Thyroid gland (tissue), 4 donors: ENCODE data around the gene RAVER2. TPM values are rescaled to one million over a fixed set of nuclear protein-coding genes. Genes with fewer than 3 reads are reported as not detected.
"Not testable (repeated sequence)": the region's sequence is repeated elsewhere in the genome, so short reads cannot be mapped to it uniquely, and the experiment has no call there.

ENCODE experiments used
- DNase-seq, 2 donors: peaks; one replicate each; pipeline ENCODE4 v3.0.0-alpha.2; 2019
- H3K27ac ChIP-seq, 3 donors: fragments of 200-600 bp; sonication (generic); 1 replicate in 2 of 3; 2 replicates in 1 of 3; pipeline ENCODE4 v1.5.1; 2016 to 2019; ENCODE audit warnings: mild to moderate bottlenecking in 1 of 3, moderate library complexity in 1 of 3
- H3K27me3 ChIP-seq: fragments of 200-600 bp; sonication (generic); one replicate; pipeline ENCODE4 v1.5.1; 2019
- H3K36me3 ChIP-seq, 2 donors: fragments of 200-600 bp; sonication (generic); one replicate each; pipeline ENCODE4 v1.5.1; 2016 to 2019
- H3K4me1 ChIP-seq, 2 donors: fragments of 200-600 bp; sonication (generic); one replicate each; pipeline ENCODE4 v1.5.1; 2017 to 2019
- H3K4me3 ChIP-seq, 3 donors: fragments of 200-600 bp; sonication (generic); replicated peaks in 1 of 3; 1 replicate in 2 of 3; 2 replicates in 1 of 3; pipeline ENCODE4 v1.5.1; 2016; ENCODE audit warnings: mild to moderate bottlenecking in 1 of 3
- H3K9me3 ChIP-seq: fragments of 200-600 bp; sonication (generic); one replicate; pipeline ENCODE4 v1.5.1; 2017
- POLR2A ChIP-seq, 2 donors: fragments of 450-650 bp; IDR thresholded peaks; one replicate each; pipeline ENCODE4 v1.6.1; 2017; ENCODE audit warnings: antibody characterized with exemption in 2 of 2, mild to moderate bottlenecking in 2 of 2, moderate library complexity in 1 of 2
- WGBS, 2 donors: methylation state at CpG; one replicate each; pipeline ENCODE4 v1.1.5; 2017; 5-methylcytosine and 5-hydroxymethylcytosine counted together
- intact Hi-C: fragments of 100-400 bp; cut with DNase I; formaldehyde crosslinking; loops from one replicate; pipeline ENCODE4 v1.15.1; 2023
- total RNA-seq, 4 donors: library from RNA; depleted of rRNA; stranded (reverse); fragments of >200 nt; gene quantifications; one replicate each; pipeline ENCODE4 v1.2.3, GENCODE V29; 2016
- TF ChIP-seq, protein P1 (sequence below), 6 experiments: fragments of 200-600 bp in 3 of 6; fragments of 450-650 bp in 3 of 6; sonication (generic) in 3 of 6; IDR thresholded peaks; one replicate each; pipeline ENCODE4 v1.5.1; 2016 to 2019; ENCODE audit warnings: antibody characterized with exemption in 6 of 6, mild to moderate bottlenecking in 2 of 6, inconsistent platforms in 1 of 6, moderate library complexity in 1 of 6

The RAVER2 gene
- total RNA-seq, 4 donors from 2014 or later: 12.6 to 13.6 (median 13.2) TPM

DNA sequence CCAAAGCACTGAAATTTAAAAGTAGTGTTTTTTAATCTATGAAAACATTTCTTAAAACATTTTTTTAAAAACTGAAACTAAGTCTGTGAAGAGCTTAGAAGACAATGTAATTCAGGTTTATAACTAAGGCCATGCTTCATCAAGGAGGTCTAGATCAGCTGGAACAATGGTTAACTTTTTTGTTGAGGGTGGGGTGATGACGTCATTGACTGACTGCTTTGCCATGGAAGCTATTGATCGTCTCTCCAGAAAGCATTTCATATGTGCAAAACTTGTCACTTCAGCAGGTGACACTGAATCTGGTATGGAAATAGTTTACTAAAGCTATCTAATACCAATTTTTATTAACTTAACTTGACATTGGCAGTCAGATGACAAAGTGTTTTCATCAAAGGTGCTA is 21.0 kb downstream of the RAVER2 start:
- no peaks in the 10 kb centered on the region for H3K36me3 ChIP-seq
- no peaks in the 10 kb centered on the region for H3K27me3 ChIP-seq
- DNase-seq: no peak
- no peak overlapping the region for H3K27ac ChIP-seq
- H3K4me3 ChIP-seq: no peak overlapping the region
- intact Hi-C loops: no loop called here
- H3K9me3 ChIP-seq: no peaks in the 10 kb centered on the region
- 77 to 78% methylated on average over 2 of the region's 2 CpGs for WGBS, 2 donors
- H3K4me1 ChIP-seq: no peaks in the 10 kb centered on the region
- TF ChIP-seq, protein P1, sequence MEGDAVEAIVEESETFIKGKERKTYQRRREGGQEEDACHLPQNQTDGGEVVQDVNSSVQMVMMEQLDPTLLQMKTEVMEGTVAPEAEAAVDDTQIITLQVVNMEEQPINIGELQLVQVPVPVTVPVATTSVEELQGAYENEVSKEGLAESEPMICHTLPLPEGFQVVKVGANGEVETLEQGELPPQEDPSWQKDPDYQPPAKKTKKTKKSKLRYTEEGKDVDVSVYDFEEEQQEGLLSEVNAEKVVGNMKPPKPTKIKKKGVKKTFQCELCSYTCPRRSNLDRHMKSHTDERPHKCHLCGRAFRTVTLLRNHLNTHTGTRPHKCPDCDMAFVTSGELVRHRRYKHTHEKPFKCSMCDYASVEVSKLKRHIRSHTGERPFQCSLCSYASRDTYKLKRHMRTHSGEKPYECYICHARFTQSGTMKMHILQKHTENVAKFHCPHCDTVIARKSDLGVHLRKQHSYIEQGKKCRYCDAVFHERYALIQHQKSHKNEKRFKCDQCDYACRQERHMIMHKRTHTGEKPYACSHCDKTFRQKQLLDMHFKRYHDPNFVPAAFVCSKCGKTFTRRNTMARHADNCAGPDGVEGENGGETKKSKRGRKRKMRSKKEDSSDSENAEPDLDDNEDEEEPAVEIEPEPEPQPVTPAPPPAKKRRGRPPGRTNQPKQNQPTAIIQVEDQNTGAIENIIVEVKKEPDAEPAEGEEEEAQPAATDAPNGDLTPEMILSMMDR (IDR thresholded peaks at IDR 0.05): no peak
- no peak for TF ChIP-seq POLR2A (IDR thresholded peaks at IDR 0.05)

DNA sequence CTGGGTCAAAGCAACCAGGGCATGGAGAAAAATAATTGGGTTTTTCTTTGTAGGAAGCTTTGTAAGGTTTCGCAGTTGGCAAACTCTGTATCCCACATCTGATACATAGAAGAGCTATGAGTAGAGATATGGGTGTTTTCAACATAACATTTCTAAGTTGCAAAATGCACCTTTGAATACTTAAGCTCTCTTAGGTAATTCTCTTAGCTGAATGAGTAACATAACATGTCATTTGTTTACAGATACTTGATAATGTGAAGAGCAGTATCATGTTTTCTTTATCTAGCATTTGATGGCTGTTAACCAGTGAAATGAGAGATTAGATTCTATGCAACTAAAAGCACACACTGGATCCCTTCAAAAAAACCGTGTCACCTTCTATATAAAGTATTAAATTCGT is 21.6 kb downstream of the RAVER2 start:
- Histone ChIP-seq H3K27me3 (no peaks in the 10 kb centered on the region), H3K9me3 (no peaks in the 10 kb centered on the region), H3K36me3 (no peaks in the 10 kb centered on the region), H3K4me3 (no peak overlapping the region), H3K27ac (no peak overlapping the region), H3K4me1 (no peaks in the 10 kb centered on the region)
- TF ChIP-seq, protein P1 (IDR thresholded peaks at IDR 0.05): no peak
- no peak for TF ChIP-seq POLR2A (IDR thresholded peaks at IDR 0.05)
- DNase-seq: no peak
- WGBS, 2 donors: 88 to 91% methylated on average over 3 of the region's 3 CpGs
- intact Hi-C loops: no loop called here

DNA sequence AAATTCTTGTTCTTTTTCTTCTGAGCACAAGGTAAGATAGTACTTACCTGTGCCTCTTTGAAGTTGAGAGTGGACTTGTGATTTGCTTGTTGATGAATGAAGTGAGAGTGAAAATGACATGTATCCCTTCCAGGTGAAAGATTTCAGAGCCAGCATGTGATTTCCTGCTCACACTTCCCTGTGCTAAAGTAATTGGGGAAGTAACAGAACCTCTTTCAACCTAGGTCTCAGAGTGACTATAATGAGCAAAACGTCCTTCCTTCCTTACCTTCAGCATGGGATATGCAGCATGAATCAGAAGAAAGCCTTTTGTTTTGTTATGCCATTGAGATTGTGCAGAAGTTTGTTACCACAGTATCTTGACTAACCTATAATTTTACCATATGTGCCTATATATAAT is 24.6 kb downstream of the RAVER2 start:
- intact Hi-C loops: no loop called here
- Histone ChIP-seq H3K36me3 (no peaks in the 10 kb centered on the region), H3K27ac (no peak overlapping the region), H3K4me3 (no peak overlapping the region), H3K4me1 (no peaks in the 10 kb centered on the region), H3K9me3 (no peaks in the 10 kb centered on the region), H3K27me3 (no peaks in the 10 kb centered on the region)
- no peak for DNase-seq
- no peak for TF ChIP-seq POLR2A (IDR thresholded peaks at IDR 0.05)
- TF ChIP-seq, protein P1 (IDR thresholded peaks at IDR 0.05): no peak
- 76 to 83% methylated on average over 1 of the region's 1 CpG for WGBS, 2 donors

DNA sequence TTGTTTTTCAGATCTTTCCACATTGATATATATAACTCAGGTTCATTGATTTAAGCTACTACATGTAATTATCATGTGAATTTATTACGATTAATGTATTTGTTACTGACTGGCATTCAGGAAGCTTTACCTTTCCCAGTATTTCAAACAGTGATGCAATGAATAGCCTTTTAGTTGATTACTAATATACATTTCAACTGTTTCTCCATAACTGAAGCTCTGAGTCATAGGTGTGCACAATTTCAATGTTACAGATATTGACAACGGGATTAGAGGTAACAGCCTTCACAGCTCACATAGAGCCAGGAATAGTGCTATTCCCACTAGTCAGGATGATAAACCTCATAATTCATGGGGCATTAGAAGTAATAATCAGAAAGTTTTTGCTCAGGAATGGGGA is 25.1 kb downstream of the RAVER2 start:
- H3K4me1 ChIP-seq: no peaks in the 10 kb centered on the region
- no peaks in the 10 kb centered on the region for H3K36me3 ChIP-seq
- intact Hi-C loops: no loop called here
- no peak overlapping the region for H3K27ac ChIP-seq
- H3K4me3 ChIP-seq: no peak overlapping the region
- TF ChIP-seq, protein P1 (IDR thresholded peaks at IDR 0.05): no peak
- TF ChIP-seq POLR2A (IDR thresholded peaks at IDR 0.05): no peak
- DNase-seq: no peak
- no peaks in the 10 kb centered on the region for H3K27me3 ChIP-seq
- 96 to 100% methylated on average over 2 of the region's 2 CpGs for WGBS, 2 donors
- H3K9me3 ChIP-seq: no peaks in the 10 kb centered on the region

DNA sequence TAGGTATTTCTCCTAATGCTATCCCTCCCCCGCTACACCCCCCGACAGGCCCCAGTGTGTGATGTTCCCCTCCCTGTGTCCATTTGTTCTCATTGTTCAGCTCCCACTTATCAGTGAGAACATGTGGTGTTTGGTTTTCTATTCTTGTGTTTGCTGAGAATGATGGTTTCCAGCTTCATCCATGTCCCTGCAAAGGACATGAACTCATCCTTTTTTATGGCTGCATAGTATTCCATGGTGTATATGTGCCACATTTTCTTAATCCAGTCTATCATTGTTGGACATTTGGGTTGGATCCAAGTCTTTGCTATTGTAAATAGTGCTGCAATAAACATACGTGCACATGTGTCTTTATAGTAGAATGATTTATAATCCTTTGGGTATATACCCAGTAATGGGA is 28.4 kb downstream of the RAVER2 start:
- intact Hi-C loops, H3K27me3 ChIP-seq, DNase-seq, H3K9me3 ChIP-seq, H3K27ac ChIP-seq, H3K36me3 ChIP-seq, H3K4me1 ChIP-seq, H3K4me3 ChIP-seq: not testable (repeated sequence)
- 96 to 98% methylated on average over 3 of the region's 3 CpGs for WGBS, 2 donors

DNA sequence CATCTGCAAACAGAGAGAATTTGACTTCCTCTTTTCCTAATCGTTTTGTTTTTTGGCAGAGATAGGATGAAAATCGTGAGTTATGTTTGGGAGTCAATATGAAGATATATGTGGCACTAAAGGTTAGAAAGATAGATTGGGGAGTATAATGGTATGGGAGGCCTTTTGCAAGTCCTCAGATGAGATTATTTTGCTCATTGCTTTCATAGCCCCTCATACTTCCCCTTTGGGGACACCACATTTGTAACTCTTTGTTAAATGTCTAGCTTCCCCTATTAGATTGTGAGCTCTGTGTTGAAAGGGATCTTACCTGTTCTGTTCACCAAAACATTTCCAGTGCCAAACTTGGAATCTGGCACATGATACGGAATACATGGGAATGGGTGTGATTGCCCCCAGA is 30.2 kb downstream of the RAVER2 start:
- TF ChIP-seq, protein P1 (IDR thresholded peaks at IDR 0.05): no peak
- TF ChIP-seq POLR2A (IDR thresholded peaks at IDR 0.05): no peak

DNA sequence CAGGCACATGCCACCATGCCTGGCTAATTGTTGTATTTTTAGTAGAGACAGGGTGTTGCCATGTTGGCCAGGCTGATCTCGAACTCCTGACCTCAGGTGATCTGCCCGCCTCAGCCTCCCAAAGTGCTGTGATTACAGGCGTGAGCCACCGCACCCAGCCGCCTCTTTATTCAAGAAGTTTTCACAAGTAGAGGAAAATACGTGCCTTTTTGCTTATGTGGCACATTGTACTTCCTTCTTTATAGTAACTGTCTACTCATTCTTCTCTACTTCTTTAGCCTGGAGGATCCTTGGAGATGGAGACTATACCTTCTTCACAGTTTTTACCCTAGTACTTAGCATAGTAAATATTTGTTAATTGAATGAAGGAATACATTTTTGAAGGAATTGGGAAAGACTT is 37.2 kb downstream of the RAVER2 start:
- H3K27ac ChIP-seq, H3K4me1 ChIP-seq, H3K9me3 ChIP-seq, H3K36me3 ChIP-seq, H3K4me3 ChIP-seq, intact Hi-C loops, H3K27me3 ChIP-seq, DNase-seq: not testable (repeated sequence)
- 96 to 97% methylated on average over 6 of the region's 6 CpGs for WGBS, 2 donors

More for the DNA sequence above, 30.2 kb downstream of the RAVER2 start:
- H3K27me3 ChIP-seq: no peaks in the 10 kb centered on the region
- DNase-seq: no peak
- no peaks in the 10 kb centered on the region for H3K36me3 ChIP-seq
- no peaks in the 10 kb centered on the region for H3K4me1 ChIP-seq
- no peak overlapping the region for H3K4me3 ChIP-seq
- WGBS, 2 donors: 90 to 93% methylated on average over 3 of the region's 3 CpGs
- no peak overlapping the region for H3K27ac ChIP-seq
- intact Hi-C loops: no loop called here
- H3K9me3 ChIP-seq: no peaks in the 10 kb centered on the region

DNA sequence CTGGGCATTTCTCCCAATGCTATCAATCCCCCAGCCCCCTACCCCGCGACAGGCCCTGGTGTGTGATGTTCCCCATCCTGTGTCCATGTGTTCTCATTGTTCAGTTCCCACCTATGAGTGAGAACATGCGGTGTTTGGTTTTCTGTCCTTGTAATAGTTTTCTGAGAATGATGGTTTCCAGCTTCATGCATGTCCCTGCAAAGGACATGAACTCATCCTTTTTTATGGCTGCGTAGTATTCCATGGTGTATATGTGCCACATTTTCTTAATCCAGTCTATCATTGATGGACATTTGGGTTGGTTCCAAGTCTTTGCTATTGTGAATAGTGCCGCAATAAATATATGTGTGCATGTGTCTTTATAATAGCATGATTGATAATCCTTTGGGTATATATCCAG is 38.0 kb downstream of the RAVER2 start:
- 97 to 99% methylated on average over 5 of the region's 5 CpGs for WGBS, 2 donors
- H3K27ac ChIP-seq, intact Hi-C loops, H3K4me1 ChIP-seq, H3K9me3 ChIP-seq, H3K36me3 ChIP-seq, DNase-seq, H3K4me3 ChIP-seq, H3K27me3 ChIP-seq: not testable (repeated sequence)
